Vagina (tissue), 2 donors: Measurements from ENCODE around the gene KRT26.

Experiments
- CTCF ChIP-seq, 3 experiments: fragments of 450-650 bp in 2 of 3; fragments of 200-600 bp in 1 of 3; sonication (generic) in 1 of 3; IDR thresholded peaks; one replicate each; pipeline ENCODE4 v1.5.1; 2017 to 2019; ENCODE audit warnings: antibody characterized with exemption in 3 of 3, mild to moderate bottlenecking in 2 of 3, moderate library complexity in 2 of 3
- POLR2A ChIP-seq, 2 donors: fragments of 450-650 bp; IDR thresholded peaks; one replicate each; pipeline ENCODE4 v1.6.1; 2017; ENCODE audit warnings: antibody characterized with exemption in 2 of 2, mild to moderate bottlenecking in 2 of 2, moderate library complexity in 2 of 2
- POLR2AphosphoS5 ChIP-seq, 2 donors: sonication (generic); formaldehyde crosslinking; IDR thresholded peaks; one replicate each; pipeline ENCODE4 v1.9.0; 2017; ENCODE audit warnings: antibody characterized with exemption in 2 of 2, mild to moderate bottlenecking in 2 of 2, low read depth in 1 of 2; ENCODE audit not compliant: insufficient read depth in 1 of 2

- TF ChIP-seq POLR2AphosphoS5 (IDR thresholded peaks at IDR 0.05; ENCODE audit: insufficient read depth in 1 of 2, low read depth in 1 of 2) (peak in 1 of 2 donors; percentile 32), CTCF (IDR thresholded peaks at IDR 0.05) (peak; percentile 21 to 53 (median 51)), POLR2A (IDR thresholded peaks at IDR 0.05) (no peak)
Observed at GRCh38 chr17:40791787-40792436, 19.9 kb upstream of the KRT26 start.
